Measurements from ENCODE around the gene MADCAM1. TPM values are rescaled to one million over a fixed set of nuclear protein-coding genes. Genes with fewer than 3 reads are reported as not detected.
A peak's percentile ranks its signal among the peaks of the same experiment; 100 is the strongest.

Gene MADCAM1
- total and polyA plus RNA-seq, 2 of the 8 experiments (the other 6 are each of a cell fraction or from before 2014, with no cell fraction given), result 2.3 to 3.0 TPM

- CTCF ChIA-PET (ENCODE audit: partially characterized antibody), result interaction anchor here (1.3 to 2.5 kb wide), 3 partner anchors 8 to 30 kb away, joined by 3 to 13 read pairs (median 6); no protein-coding TSS in a partner anchor
- Histone ChIP-seq H4K20me1 (replicated peaks in 1 of 2; ENCODE audit: control insufficient read depth in 1 of 2, insufficient read depth in 2 of 2, low read length in 2 of 2) (no peaks in the 10 kb centered on the region), H3K27me3 (replicated peaks in 1 of 4; ENCODE audit: control insufficient read depth in 3 of 4, extremely low read depth in 1 of 4, insufficient read depth in 3 of 4, low read length in 3 of 4) (peaks cover 0 to under 1% (median 0%) of the 10 kb centered on the region in 4 experiments; a peak in 1 of 7 replicates)
Observed at GRCh38 chr19:525029-525428, 28.7 kb downstream of the MADCAM1 start.

More at GRCh38 chr19:525029-525428, 28.7 kb downstream of the MADCAM1 start:
- POLR2A ChIA-PET (ENCODE audit: partially characterized antibody), result interaction anchor here (1.3 to 3.1 kb wide), 2 partner anchors 8 to 52 kb away, joined by 5 to 10 read pairs; no protein-coding TSS in a partner anchor
- 73% methylated on average over 11 of the region's 18 CpGs; no CpG with 5 or more reads in 1 of the 2 experiments for WGBS, 2 experiments (ENCODE audit: extremely low coverage in 1 of 2, insufficient coverage in 1 of 2, insufficient read length in 1 of 2, insufficient replicate concordance in 2 of 2, low coverage in 1 of 2, low lambda C conversion rate in 2 of 2, missing lambda C conversion rate in 1 of 2)
- 0 out of 2 replicates have a peak overlapping the region, but pooled peaks have one; percentile 18 for H2BK20ac ChIP-seq (ENCODE audit: low read length)
- H4K8ac ChIP-seq (ENCODE audit: extremely low read depth, insufficient read depth, low read length), result no peak overlapping the region
- DNase-seq (ENCODE audit: low read depth in 1 of 2, low spot score in 2 of 2) (no peak), FAIRE-seq (no peak)
- H3K18ac ChIP-seq (ENCODE audit: extremely low read depth, low read length), result peak overlapping the region; percentile 38; the same call in 1 of the 2 replicates
- no peak overlapping the region for H3K27ac ChIP-seq (ENCODE audit: low read depth, low read length)
- peak overlapping the region; percentile 32; the same call in 1 of the 2 replicates for H2BK5ac ChIP-seq (ENCODE audit: low read depth, low read length)
- no peak overlapping the region for H4K5ac ChIP-seq (ENCODE audit: insufficient read length, low read depth, low read length)
- H2AK5ac ChIP-seq (ENCODE audit: low read depth, low read length), result no peak overlapping the region
- H2BK120ac ChIP-seq (replicated peaks; ENCODE audit: low read depth, low read length), result no peak overlapping the region
- no peak overlapping the region for H2AFZ ChIP-seq (ENCODE audit: low read length)
- no peaks in the 10 kb centered on the region for H3K79me1 ChIP-seq (ENCODE audit: low read depth, low read length)
- H3K36me3 ChIP-seq (ENCODE audit: control insufficient read depth in 2 of 4, insufficient read depth in 4 of 4, low read length in 3 of 4), result peaks cover 0 to under 1% (median 0%) of the 10 kb centered on the region in 4 experiments; a peak in 1 of 8 replicates
- H3K9me3 ChIP-seq (ENCODE audit: insufficient read depth in 2 of 2, low read depth in 1 of 2, low read length in 1 of 2), result peaks cover 10 to 19% of the 10 kb centered on the region in 2 experiments; a peak in 2 of 4 replicates
- H3K23ac ChIP-seq (ENCODE audit: insufficient read length), result no peak overlapping the region
- H3K4me2 ChIP-seq (ENCODE audit: insufficient read depth in 1 of 2, low read depth in 2 of 2, low read length in 2 of 2), result no peak overlapping the region
- no peak overlapping the region for H3K56ac ChIP-seq (replicated peaks; ENCODE audit: insufficient read length, low read depth, low read length)
- peak overlapping the region; percentile 39; the same call in 1 of the 2 replicates for H2BK12ac ChIP-seq (ENCODE audit: low read depth, low read length)
- H3K23me2 ChIP-seq (ENCODE audit: low read depth, low read length), result 0 out of 2 replicates have a peak, but pooled peaks cover 2% of the 10 kb centered on the region
- H3K4me3 ChIP-seq (ENCODE audit: extremely low read depth in 1 of 4, insufficient read depth in 2 of 4, low read depth in 3 of 4, low read length in 4 of 4), result no peak overlapping the region
- H3K79me2 ChIP-seq (ENCODE audit: control insufficient read depth in 1 of 2, insufficient read depth in 2 of 2, low read length in 2 of 2), result no peaks in the 10 kb centered on the region
- H4K91ac ChIP-seq (replicated peaks; ENCODE audit: insufficient read length, low read length), result peak overlapping the region; percentile 73
- H2BK15ac ChIP-seq (ENCODE audit: low read length), result peak overlapping the region; percentile 81; the same call in 1 of the 2 replicates
- TF ChIP-seq POU5F1 (IDR thresholded peaks at IDR 0.05; ENCODE audit: low read depth, low read length) (no peak), CTCF (IDR thresholded peaks at IDR 0.05; ENCODE audit: control extremely low read depth in 1 of 3, insufficient read depth in 1 of 3, low read depth in 1 of 3, low read length in 3 of 3) (no peak), TEAD4 (IDR thresholded peaks at IDR 0.05; ENCODE audit: low read depth, low read length) (no peak), KDM4A (IDR thresholded peaks at IDR 0.05; ENCODE audit: low read depth, low read length, severe bottlenecking) (no peak), EP300 (IDR thresholded peaks at IDR 0.05; ENCODE audit: borderline replicate concordance in 1 of 2, low read depth in 2 of 2, low read length in 2 of 2) (no peak), KDM5A (IDR thresholded peaks at IDR 0.05; ENCODE audit: low read length) (no peak), MAFK (IDR thresholded peaks at IDR 0.05; ENCODE audit: low read depth, low read length) (no peak), CEBPB (IDR thresholded peaks at IDR 0.05; ENCODE audit: low read depth, low read length) (no peak), RNF2 (IDR thresholded peaks at IDR 0.05; ENCODE audit: borderline replicate concordance, low read depth, low read length, missing control alignments, poor library complexity, severe bottlenecking) (no peak)
- no peak overlapping the region for H3K9ac ChIP-seq (replicated peaks in 1 of 4; ENCODE audit: extremely low read depth in 1 of 4, low read depth in 3 of 4, low read length in 3 of 4)
- H3K14ac ChIP-seq (ENCODE audit: insufficient read length), result no peak overlapping the region
- peaks cover 0 to 3% (median 0%) of the 10 kb centered on the region in 4 experiments; a peak in 2 of 7 replicates for H3K4me1 ChIP-seq (replicated peaks in 1 of 4; ENCODE audit: control insufficient read depth in 3 of 4, insufficient read depth in 4 of 4, low read length in 3 of 4)
- H3K4ac ChIP-seq (replicated peaks; ENCODE audit: insufficient read length, low read depth, low read length), result no peak overlapping the region
